Activated CD8-positive, alpha-beta memory T cell treated with anti-CD3 and anti-CD28 coated beads, Interleukin-2, amount 50 U/mL, for 1 hour (primary cell): ENCODE data around the gene TALDO1.

Experiments used
- DNase-seq: peaks from one replicate; pipeline ENCODE4 v3.0.0-alpha.2; 2020; ENCODE audit errors: extremely low read depth

Gene TALDO1

GRCh38 chr11:769887-770641 lies 22.8 kb downstream of the TALDO1 start:
- DNase-seq, result no peak

- DNase-seq, result no peak
Measured at GRCh38 chr11:770642-771616, 23.7 kb downstream of the TALDO1 start.

GRCh38 chr11:771617-772204 lies 24.4 kb downstream of the TALDO1 start:
- DNase-seq, result no peak

GRCh38 chr11:772429-773390 lies 25.4 kb downstream of the TALDO1 start:
- DNase-seq, result no peak

- DNase-seq, result no peak
Measured at GRCh38 chr11:773425-773824, 26.2 kb downstream of the TALDO1 start.

- no peak for DNase-seq
Measured at GRCh38 chr11:773830-774229, 26.6 kb downstream of the TALDO1 start.

- DNase-seq, result no peak
Measured at GRCh38 chr11:774873-775592, 27.8 kb downstream of the TALDO1 start.

GRCh38 chr11:776263-776560 lies 28.9 kb downstream of the TALDO1 start:
- DNase-seq, result no peak

GRCh38 chr11:776561-777287 lies 29.5 kb downstream of the TALDO1 start:
- no peak for DNase-seq

GRCh38 chr11:777288-778255 lies 30.3 kb downstream of the TALDO1 start, which contains the start of gene GATD1:
Gene GATD1 (minus strand): TSS chr11:777487. CDS start chr11:777462, 25 bp downstream.
- DNase-seq, result peak; percentile 67

- no peak for DNase-seq
Measured at GRCh38 chr11:778976-779954, 32.0 kb downstream of the TALDO1 start.

- DNase-seq, result no peak
Measured at GRCh38 chr11:779955-780532, 32.8 kb downstream of the TALDO1 start.

GRCh38 chr11:782264-783174 lies 35.3 kb downstream of the TALDO1 start:
- no peak for DNase-seq

- no peak for DNase-seq
Measured at GRCh38 chr11:783581-784015, 36.3 kb downstream of the TALDO1 start.

GRCh38 chr11:786235-787083 lies 39.2 kb downstream of the TALDO1 start:
- no peak for DNase-seq
